Pancreas (tissue), 10 donors: ENCODE results near the gene AHNAK. TPM values are rescaled to one million over a fixed set of nuclear protein-coding genes. Genes with fewer than 3 reads are reported as not detected.
A peak's percentile ranks its signal among the peaks of the same experiment; 100 is the strongest.
"Not testable (repeated sequence)": the region's sequence is repeated elsewhere in the genome, so short reads cannot be mapped to it uniquely, and the experiment has no call there.

Experiments
- ATAC-seq, 4 donors: fragments of 200-7000 bp; cut with Tn5 transposase; one replicate each; pipeline versions ENCODE4 v1.8.0 to v1.9.1; 2020; ENCODE audit warnings: mild to moderate bottlenecking in 4 of 4, moderate library complexity in 4 of 4
- DNase-seq, 6 donors: peaks; one replicate each; pipeline ENCODE4 v3.0.0-alpha.2; 2020
- FAIRE-seq: peaks from 2 replicates; lab custom pipeline; 2012; peaks lifted over from hg19 to GRCh38; lab: Jason Lieb, UNC
- H3K27ac ChIP-seq, 4 donors: fragments of 200-600 bp; sonication (generic); 1 replicate in 3 of 4; 2 replicates in 1 of 4; pipeline versions ENCODE4 v1.5.0 to v1.8.0; 2020
- H3K27me3 ChIP-seq, 4 donors: fragments of 200-600 bp; one replicate each; pipeline ENCODE4 v1.8.0; 2021
- H3K36me3 ChIP-seq, 3 donors: fragments of 200-600 bp; sonication (generic) in 1 of 3; one replicate each; pipeline versions ENCODE4 v1.5.0 to v1.8.0; 2020 to 2021
- H3K4me1 ChIP-seq, 3 donors: fragments of 200-600 bp; one replicate each; pipeline ENCODE4 v1.8.0; 2021
- H3K4me3 ChIP-seq, 4 donors: fragments of 200-600 bp; sonication (generic) in 2 of 4; one replicate each; pipeline versions ENCODE4 v1.5.0 to v1.8.0; 2020 to 2021
- H3K9me3 ChIP-seq, 4 donors: fragments of 200-600 bp; one replicate each; pipeline ENCODE4 v1.8.0; 2021
- CTCF ChIP-seq, 4 donors: fragments of 200-600 bp; sonication (generic) in 3 of 4; IDR thresholded peaks; one replicate each; pipeline versions ENCODE4 v1.5.0 to v1.8.0; 2021; ENCODE audit warnings: antibody characterized with exemption in 4 of 4
- WGBS, 2 donors: extraction: QIAGEN DNeasy Blood & Tissue Kit; methylation state at CpG; one replicate each; pipeline ENCODE4 v1.1.7; 2013; 5-methylcytosine and 5-hydroxymethylcytosine counted together
- intact Hi-C, 3 donors: fragments of 100-400 bp; cut with DNase I; formaldehyde crosslinking; loops; one replicate each; pipeline versions ENCODE4 v1.11.1 to v1.14.2; 2022
- polyA plus RNA-seq, 2 donors: library from polyadenylated mRNA; stranded (reverse); fragments of 200-250 nt; gene quantifications; one replicate each; pipeline ENCODE4 v1.2.3, GENCODE V29; 2013
- total RNA-seq, 6 donors: library from RNA; stranded (reverse); fragmentation: NEBNext Ultra II Directional in 4 of 6; extraction: Animal tissue kit (Norgen Biotek cat#: 25700) in 4 of 6; gene quantifications; one replicate each; pipeline versions ENCODE4 v1.2.1 to v1.2.4, GENCODE V29; 2021 to 2023
- donor health status: healthy with polysubstance abuse.
- donor health status: DM: no; HTN: no; CAD: no; lungs with moderate emphysema.
- donor health status: DM: no; HTN: no; CAD: no.
- donor health status: control.
- donor health status: control.
- donor health status: Bipolar disorder and iron deficiency.
- donor health status: DM: yes; HTN: yes; CAD: no.
- donor health status: DM: no; HTN: no; CAD: no.
- donor health status: DM: no; HTN: no; CAD: no.
- donor health status: DM: yes; HTN: yes; CAD: no.

Gene AHNAK
- total and polyA plus RNA-seq, 8 donors = 18.7 to 163 (median 66.8) TPM

- intact Hi-C loops = no loop called here
- peak overlapping the region in 1 of 4 donors; percentile 6 for H3K4me3 ChIP-seq
- ATAC-seq (no peak), FAIRE-seq (no peak), DNase-seq (no peak)
- WGBS, 2 donors = 39 to 65% methylated on average over 4 of the region's 4 CpGs
- no peaks in the 10 kb centered on the region for H3K36me3 ChIP-seq
- H3K4me1 ChIP-seq = peaks cover 41 to 78% (median 67%) of the 10 kb centered on the region in 3 donors
- H3K27ac ChIP-seq = peak overlapping the region; percentile 58 to 93 (median 78)
- no peaks in the 10 kb centered on the region for H3K27me3 ChIP-seq
- no peaks in the 10 kb centered on the region for H3K9me3 ChIP-seq
- TF ChIP-seq CTCF (IDR thresholded peaks at IDR 0.05) = no peak
Measured at GRCh38 chr11:62552485-62553079, 6.0 kb upstream of the AHNAK start.

- H3K27me3 ChIP-seq, H3K9me3 ChIP-seq, H3K27ac ChIP-seq, FAIRE-seq, DNase-seq, H3K4me3 ChIP-seq, H3K36me3 ChIP-seq, intact Hi-C loops, ATAC-seq: not testable (repeated sequence)
- WGBS, 2 donors = 86 to 90% methylated on average over 2 of the region's 2 CpGs
- peaks cover 41 to 73% (median 67%) of the 10 kb centered on the region in 3 donors for H3K4me1 ChIP-seq
Measured at GRCh38 chr11:62550478-62550877, 3.9 kb upstream of the AHNAK start.

- intact Hi-C loops = loop anchor here in 1 of 3 donors (5.0 kb wide), 1 partner anchor 126 kb away; no protein-coding TSS in a partner anchor
Measured at GRCh38 chr11:62548545-62549335, 2.1 kb upstream of the AHNAK start.

DNA sequence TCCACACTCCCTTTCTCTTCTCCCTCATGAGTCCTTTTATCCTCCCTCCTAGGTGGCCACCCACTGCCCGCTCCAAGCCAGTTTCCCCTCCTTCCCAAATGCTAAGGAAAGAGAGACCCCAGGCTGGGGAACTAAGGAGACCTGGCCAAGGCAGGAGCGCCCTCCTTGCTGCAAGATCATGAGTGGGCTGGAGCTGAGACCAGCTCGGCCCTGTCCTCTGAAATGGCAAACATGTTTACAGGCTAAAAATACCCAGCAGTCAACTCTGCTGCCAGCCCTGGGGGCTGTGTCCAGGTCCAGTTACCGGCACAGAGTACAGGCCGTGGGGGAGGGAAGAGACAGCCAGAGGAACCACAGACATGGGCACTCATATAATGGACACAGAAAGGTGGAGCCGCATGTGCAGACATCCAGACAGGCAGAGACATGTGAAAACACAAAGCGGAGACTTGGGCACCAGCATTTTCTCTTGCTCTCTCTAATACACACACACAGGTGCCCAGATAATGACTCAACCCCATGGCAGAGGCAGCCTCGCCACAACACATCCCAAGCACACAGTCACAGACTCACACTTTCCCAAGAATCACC, 1.2 kb upstream of the AHNAK start:
- Histone ChIP-seq H3K9me3 (no peaks in the 10 kb centered on the region), H3K4me1 (peaks cover 37 to 57% (median 47%) of the 10 kb centered on the region in 3 donors), H3K27ac (peak overlapping the region in 2 of 4 donors; percentile 77 to 93), H3K4me3 (peak overlapping the region in 2 of 4 donors; percentile 84 to 88), H3K36me3 (no peaks in the 10 kb centered on the region), H3K27me3 (no peaks in the 10 kb centered on the region)
- intact Hi-C loops = loop anchor here in 1 of 3 donors (5.0 kb wide), 1 partner anchor 125 kb away; no protein-coding TSS in a partner anchor
- DNase-seq = peak in 2 of 6 donors; percentile 40 to 61
- 37 to 40% methylated on average over 8 of the region's 8 CpGs for WGBS, 2 donors
- ATAC-seq = peak in 3 of 4 donors; percentile 6 to 16 (median 14)
- no peak for FAIRE-seq
- TF ChIP-seq CTCF (IDR thresholded peaks at IDR 0.05) = no peak

More at GRCh38 chr11:62548545-62549335, 2.1 kb upstream of the AHNAK start:
- peak; percentile 9 to 42 (median 27) for ATAC-seq
- Histone ChIP-seq H3K36me3 (no peaks in the 10 kb centered on the region), H3K27me3 (no peaks in the 10 kb centered on the region), H3K27ac (peak overlapping the region in 2 of 4 donors; percentile 24 to 93), H3K4me3 (no peak overlapping the region), H3K9me3 (no peaks in the 10 kb centered on the region), H3K4me1 (peaks cover 41 to 60% (median 49%) of the 10 kb centered on the region in 3 donors)
- FAIRE-seq = no peak
- no peak for TF ChIP-seq CTCF (IDR thresholded peaks at IDR 0.05)
- peak in 4 of 6 donors; percentile 52 to 76 (median 64) for DNase-seq
- WGBS, 2 donors = 26% methylated on average over 17 of the region's 17 CpGs
